ENCODE data around the gene PLEKHO1. TPM values are rescaled to one million over a fixed set of nuclear protein-coding genes. Genes with fewer than 3 reads are reported as not detected.

Gene PLEKHO1
- 100 to 1,000 TPM; 294 to 426 (median 337) TPM for total RNA-seq

DNA sequence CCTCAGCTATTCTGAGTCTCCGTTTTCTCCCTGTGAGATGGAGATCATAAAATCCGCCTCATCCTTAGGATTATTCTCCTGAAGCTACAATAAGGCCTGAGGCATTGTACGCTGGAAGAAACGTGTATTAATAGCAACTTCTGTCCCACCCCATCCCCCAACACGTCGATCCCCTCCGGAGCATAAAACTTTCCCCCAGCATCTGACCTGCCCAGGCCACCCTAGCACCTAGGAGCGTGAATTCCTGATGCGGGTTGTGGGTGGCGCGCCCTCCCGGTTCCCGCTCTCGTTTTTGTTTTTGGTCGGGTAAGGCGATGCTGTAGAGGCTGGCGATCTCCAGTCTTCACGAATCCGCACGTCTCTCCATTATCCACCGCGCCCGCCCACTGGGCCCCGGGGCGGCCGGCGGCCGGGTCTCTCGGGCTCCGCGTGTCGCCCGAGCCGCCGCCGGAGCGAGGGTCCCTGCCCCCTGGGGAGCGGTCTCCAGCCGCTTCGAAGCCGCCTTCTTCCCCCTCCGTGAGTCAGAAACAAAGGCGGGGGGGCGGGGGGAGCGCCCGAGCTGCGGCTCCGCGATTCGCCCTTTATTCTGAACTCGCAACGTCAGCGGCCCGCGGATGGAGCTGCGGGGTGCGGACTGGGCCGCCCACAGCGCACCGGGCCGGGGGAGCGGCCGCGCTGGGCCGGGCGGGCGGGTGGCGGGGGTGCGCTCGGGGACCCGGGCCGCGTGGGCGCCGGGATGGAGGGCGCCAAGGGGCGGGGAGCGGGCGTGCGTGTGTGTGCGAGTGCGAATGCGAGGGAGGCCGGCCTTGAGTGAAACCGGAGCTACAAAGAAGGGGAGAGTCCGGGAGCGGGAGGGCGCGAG, at the start of gene PLEKHO1:
Gene PLEKHO1 (plus strand): TSS at position 646 of the 862 bp plus-strand sequence. CDS start 342 bp downstream, outside the sequence.
- Histone ChIP-seq H3K27me3 (no peaks in the 10 kb centered on the region), H3K36me3 (peaks cover under 1 to 18% (median 12%) of the 10 kb centered on the region in 4 donors), H3K9me3 (no peaks in the 10 kb centered on the region), H3K4me1 (peaks cover 19 to 57% (median 49%) of the 10 kb centered on the region in 4 donors), H3K27ac (replicated peaks in 1 of 4) (peak within 1 kb of the TSS; percentile 93 to 99 (median 99)), H3K4me3 (peak within 1 kb of the TSS; percentile 76 to 95 (median 92))
- DNase-seq (ENCODE audit: extremely low spot score): peak; percentile 97
- intact Hi-C loops (cut with DNase I): loop anchor here (5.0 kb wide), 1 partner anchor 77 kb away; no protein-coding TSS in a partner anchor
- TF ChIP-seq POLR2AphosphoS5 (IDR thresholded peaks at IDR 0.05): peak; percentile 86 to 92
- peak; percentile 80 for TF ChIP-seq POLR2A (IDR thresholded peaks at IDR 0.05; ENCODE audit: low read depth)
- no peak for TF ChIP-seq CTCF (IDR thresholded peaks at IDR 0.05)
- WGBS: 3% methylated on average over 23 of the region's 89 CpGs

DNA sequence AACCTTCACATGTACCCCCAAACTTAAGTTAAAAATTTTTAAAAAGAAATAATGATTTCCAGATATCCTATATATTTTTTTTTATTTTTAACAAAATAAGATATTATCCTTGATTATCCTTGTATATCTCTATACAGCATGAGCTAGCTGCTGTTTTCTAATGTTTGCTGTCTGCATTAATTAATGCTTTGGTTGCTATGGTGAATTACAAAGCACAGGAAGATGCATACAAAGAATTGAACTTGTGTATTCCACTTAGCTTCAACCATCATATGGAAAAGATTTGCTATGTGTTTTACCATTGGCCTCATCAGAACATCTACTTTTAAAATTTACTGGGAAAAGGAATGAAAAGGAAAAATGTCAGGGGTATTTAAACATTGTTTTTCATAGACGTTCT, 46.7 kb upstream of the PLEKHO1 start:
- Histone ChIP-seq H3K4me3 (no peak overlapping the region), H3K27ac (replicated peaks in 1 of 4) (no peak overlapping the region), H3K27me3 (no peaks in the 10 kb centered on the region), H3K9me3 (no peaks in the 10 kb centered on the region), H3K4me1 (no peaks in the 10 kb centered on the region), H3K36me3 (peaks cover 1 to 33% (median 11%) of the 10 kb centered on the region in 4 donors)
- intact Hi-C loops (cut with DNase I): no loop called here
- DNase-seq (ENCODE audit: extremely low spot score): no peak
- WGBS: 52% methylated on average over 1 of the region's 1 CpG
- no peak for TF ChIP-seq POLR2AphosphoS5 (IDR thresholded peaks at IDR 0.05)
- no peak for TF ChIP-seq EP300 (IDR thresholded peaks at IDR 0.05)
- no peak for TF ChIP-seq POLR2A (IDR thresholded peaks at IDR 0.05; ENCODE audit: low read depth)
- TF ChIP-seq CTCF (IDR thresholded peaks at IDR 0.05): no peak

GRCh38 chr1:150106341-150106740, 43.4 kb upstream of the PLEKHO1 start:
- no peak for DNase-seq (ENCODE audit: extremely low spot score)
- intact Hi-C loops (cut with DNase I): no loop called here
- WGBS: 95% methylated on average over 7 of the region's 7 CpGs
- Histone ChIP-seq H3K4me1 (peaks cover 0 to 11% (median 3%) of the 10 kb centered on the region in 4 donors), H3K4me3 (no peak overlapping the region), H3K27ac (replicated peaks in 1 of 4) (no peak overlapping the region), H3K27me3 (no peaks in the 10 kb centered on the region), H3K36me3 (peaks cover 0 to 10% (median 0%) of the 10 kb centered on the region in 4 donors), H3K9me3 (no peaks in the 10 kb centered on the region)
- TF ChIP-seq EP300 (IDR thresholded peaks at IDR 0.05): no peak
- no peak for TF ChIP-seq CTCF (IDR thresholded peaks at IDR 0.05)
- no peak for TF ChIP-seq POLR2A (IDR thresholded peaks at IDR 0.05; ENCODE audit: low read depth)
- no peak for TF ChIP-seq POLR2AphosphoS5 (IDR thresholded peaks at IDR 0.05)

GRCh38 chr1:150109586-150109985, 40.1 kb upstream of the PLEKHO1 start:
- Histone ChIP-seq H3K9me3 (no peaks in the 10 kb centered on the region), H3K27me3 (no peaks in the 10 kb centered on the region), H3K4me1 (peaks cover 0 to 21% (median 9%) of the 10 kb centered on the region in 4 donors), H3K36me3 (peaks cover 0 to 11% (median 5%) of the 10 kb centered on the region in 4 donors), H3K4me3 (no peak overlapping the region), H3K27ac (replicated peaks in 1 of 4) (peak overlapping the region in 3 of 4 donors; percentile 10 to 54 (median 48))
- WGBS: 69% methylated on average over 3 of the region's 3 CpGs
- intact Hi-C loops (cut with DNase I): no loop called here
- no peak for DNase-seq (ENCODE audit: extremely low spot score)
- TF ChIP-seq POLR2AphosphoS5 (IDR thresholded peaks at IDR 0.05) (no peak), CTCF (IDR thresholded peaks at IDR 0.05) (no peak), POLR2A (IDR thresholded peaks at IDR 0.05; ENCODE audit: low read depth) (no peak), EP300 (IDR thresholded peaks at IDR 0.05) (no peak)

Measured in esophagus muscularis mucosa (tissue), 4 donors.